Measurements from ENCODE around the gene STAG3. TPM values are rescaled to one million over a fixed set of nuclear protein-coding genes. Genes with fewer than 3 reads are reported as not detected.

STAG3 gene
- total and polyA plus RNA-seq, 9 of the 15 experiments (the other 6 are each of a cell fraction or from before 2014, with no cell fraction given) = 0.54 to 2.5 (median 1.7) TPM

DNA sequence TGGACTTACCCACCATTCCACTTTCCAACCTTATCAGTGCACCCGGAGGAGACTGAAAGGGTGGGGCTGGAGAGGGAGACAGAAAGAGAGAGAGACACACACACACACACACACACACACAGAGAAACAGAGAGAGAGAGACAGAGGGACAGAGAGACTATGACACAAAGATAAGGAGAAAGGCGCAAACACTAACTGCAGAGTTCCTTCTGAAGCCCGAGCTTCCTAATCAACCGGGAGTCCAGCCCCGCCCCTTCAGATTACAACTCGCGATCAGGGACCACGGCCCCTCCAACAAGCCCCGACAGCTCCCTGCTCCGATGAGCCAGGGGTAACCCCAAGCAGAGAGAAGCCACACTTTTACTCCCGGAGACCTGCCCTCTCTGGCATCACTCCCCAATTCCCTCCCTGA is 9.8 kb upstream of the STAG3 start (continued):
- no peak for TF ChIP-seq HMBOX1 (IDR thresholded peaks at IDR 0.05)
- TF ChIP-seq GTF2A2 (tag; IDR thresholded peaks at IDR 0.05) = no peak
- TF ChIP-seq ZMIZ1 (IDR thresholded peaks at IDR 0.05; ENCODE audit: low read depth in 2 of 2, low read length in 2 of 2) = no peak
- TF ChIP-seq, protein P1, sequence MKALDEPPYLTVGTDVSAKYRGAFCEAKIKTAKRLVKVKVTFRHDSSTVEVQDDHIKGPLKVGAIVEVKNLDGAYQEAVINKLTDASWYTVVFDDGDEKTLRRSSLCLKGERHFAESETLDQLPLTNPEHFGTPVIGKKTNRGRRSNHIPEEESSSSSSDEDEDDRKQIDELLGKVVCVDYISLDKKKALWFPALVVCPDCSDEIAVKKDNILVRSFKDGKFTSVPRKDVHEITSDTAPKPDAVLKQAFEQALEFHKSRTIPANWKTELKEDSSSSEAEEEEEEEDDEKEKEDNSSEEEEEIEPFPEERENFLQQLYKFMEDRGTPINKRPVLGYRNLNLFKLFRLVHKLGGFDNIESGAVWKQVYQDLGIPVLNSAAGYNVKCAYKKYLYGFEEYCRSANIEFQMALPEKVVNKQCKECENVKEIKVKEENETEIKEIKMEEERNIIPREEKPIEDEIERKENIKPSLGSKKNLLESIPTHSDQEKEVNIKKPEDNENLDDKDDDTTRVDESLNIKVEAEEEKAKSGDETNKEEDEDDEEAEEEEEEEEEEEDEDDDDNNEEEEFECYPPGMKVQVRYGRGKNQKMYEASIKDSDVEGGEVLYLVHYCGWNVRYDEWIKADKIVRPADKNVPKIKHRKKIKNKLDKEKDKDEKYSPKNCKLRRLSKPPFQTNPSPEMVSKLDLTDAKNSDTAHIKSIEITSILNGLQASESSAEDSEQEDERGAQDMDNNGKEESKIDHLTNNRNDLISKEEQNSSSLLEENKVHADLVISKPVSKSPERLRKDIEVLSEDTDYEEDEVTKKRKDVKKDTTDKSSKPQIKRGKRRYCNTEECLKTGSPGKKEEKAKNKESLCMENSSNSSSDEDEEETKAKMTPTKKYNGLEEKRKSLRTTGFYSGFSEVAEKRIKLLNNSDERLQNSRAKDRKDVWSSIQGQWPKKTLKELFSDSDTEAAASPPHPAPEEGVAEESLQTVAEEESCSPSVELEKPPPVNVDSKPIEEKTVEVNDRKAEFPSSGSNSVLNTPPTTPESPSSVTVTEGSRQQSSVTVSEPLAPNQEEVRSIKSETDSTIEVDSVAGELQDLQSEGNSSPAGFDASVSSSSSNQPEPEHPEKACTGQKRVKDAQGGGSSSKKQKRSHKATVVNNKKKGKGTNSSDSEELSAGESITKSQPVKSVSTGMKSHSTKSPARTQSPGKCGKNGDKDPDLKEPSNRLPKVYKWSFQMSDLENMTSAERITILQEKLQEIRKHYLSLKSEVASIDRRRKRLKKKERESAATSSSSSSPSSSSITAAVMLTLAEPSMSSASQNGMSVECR (CRISPR knock-in tag; IDR thresholded peaks at IDR 0.05) = 0 out of 2 replicates have a peak, but pooled peaks have one; percentile 55
- TF ChIP-seq, protein P2, sequence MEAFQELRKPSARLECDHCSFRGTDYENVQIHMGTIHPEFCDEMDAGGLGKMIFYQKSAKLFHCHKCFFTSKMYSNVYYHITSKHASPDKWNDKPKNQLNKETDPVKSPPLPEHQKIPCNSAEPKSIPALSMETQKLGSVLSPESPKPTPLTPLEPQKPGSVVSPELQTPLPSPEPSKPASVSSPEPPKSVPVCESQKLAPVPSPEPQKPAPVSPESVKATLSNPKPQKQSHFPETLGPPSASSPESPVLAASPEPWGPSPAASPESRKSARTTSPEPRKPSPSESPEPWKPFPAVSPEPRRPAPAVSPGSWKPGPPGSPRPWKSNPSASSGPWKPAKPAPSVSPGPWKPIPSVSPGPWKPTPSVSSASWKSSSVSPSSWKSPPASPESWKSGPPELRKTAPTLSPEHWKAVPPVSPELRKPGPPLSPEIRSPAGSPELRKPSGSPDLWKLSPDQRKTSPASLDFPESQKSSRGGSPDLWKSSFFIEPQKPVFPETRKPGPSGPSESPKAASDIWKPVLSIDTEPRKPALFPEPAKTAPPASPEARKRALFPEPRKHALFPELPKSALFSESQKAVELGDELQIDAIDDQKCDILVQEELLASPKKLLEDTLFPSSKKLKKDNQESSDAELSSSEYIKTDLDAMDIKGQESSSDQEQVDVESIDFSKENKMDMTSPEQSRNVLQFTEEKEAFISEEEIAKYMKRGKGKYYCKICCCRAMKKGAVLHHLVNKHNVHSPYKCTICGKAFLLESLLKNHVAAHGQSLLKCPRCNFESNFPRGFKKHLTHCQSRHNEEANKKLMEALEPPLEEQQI (IDR thresholded peaks at IDR 0.05) = no peak
- TF ChIP-seq HMGXB4 (CRISPR knock-in tag; IDR thresholded peaks at IDR 0.05) = no peak
- TF ChIP-seq CBX2 (IDR thresholded peaks at IDR 0.05; ENCODE audit: insufficient read depth, low read length, poor library complexity, severe bottlenecking) = no peak
- 0 out of 2 replicates have a peak, but pooled peaks have one; percentile 21 for TF ChIP-seq MECOM (CRISPR knock-in tag; IDR thresholded peaks at IDR 0.05)
- no peak for TF ChIP-seq TBP (optimal IDR thresholded peaks at IDR 0.05; ENCODE audit: low read depth, low read length)

Data from K562 (cell line).